Measurements from ENCODE around the gene SCD5.
"Not testable (repeated sequence)": the region's sequence is repeated elsewhere in the genome, so short reads cannot be mapped to it uniquely, and the experiment has no call there.

The SCD5 gene

DNA sequence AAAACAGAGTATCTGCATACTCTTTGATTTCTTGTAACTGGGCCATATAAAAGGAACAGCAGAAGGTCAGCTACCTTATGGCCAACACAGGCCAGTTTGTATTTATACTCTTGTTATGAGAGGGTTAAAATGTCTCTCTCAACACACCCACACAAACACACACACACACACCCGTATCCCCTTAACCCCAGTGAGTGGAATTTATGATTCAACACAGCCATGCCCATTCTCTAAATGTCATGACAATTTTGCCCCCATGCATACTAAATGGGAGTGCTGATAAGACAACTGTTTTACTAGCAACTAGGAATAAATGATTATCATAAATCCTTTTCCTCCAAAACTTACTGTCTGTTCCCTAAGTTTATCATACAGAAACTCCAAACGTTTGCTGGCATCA, 22.1 kb upstream of the SCD5 start:
- DNase-seq (ENCODE audit: low read depth) = no peak
- TF ChIP-seq, protein P1, sequence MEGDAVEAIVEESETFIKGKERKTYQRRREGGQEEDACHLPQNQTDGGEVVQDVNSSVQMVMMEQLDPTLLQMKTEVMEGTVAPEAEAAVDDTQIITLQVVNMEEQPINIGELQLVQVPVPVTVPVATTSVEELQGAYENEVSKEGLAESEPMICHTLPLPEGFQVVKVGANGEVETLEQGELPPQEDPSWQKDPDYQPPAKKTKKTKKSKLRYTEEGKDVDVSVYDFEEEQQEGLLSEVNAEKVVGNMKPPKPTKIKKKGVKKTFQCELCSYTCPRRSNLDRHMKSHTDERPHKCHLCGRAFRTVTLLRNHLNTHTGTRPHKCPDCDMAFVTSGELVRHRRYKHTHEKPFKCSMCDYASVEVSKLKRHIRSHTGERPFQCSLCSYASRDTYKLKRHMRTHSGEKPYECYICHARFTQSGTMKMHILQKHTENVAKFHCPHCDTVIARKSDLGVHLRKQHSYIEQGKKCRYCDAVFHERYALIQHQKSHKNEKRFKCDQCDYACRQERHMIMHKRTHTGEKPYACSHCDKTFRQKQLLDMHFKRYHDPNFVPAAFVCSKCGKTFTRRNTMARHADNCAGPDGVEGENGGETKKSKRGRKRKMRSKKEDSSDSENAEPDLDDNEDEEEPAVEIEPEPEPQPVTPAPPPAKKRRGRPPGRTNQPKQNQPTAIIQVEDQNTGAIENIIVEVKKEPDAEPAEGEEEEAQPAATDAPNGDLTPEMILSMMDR (IDR thresholded peaks at IDR 0.05; ENCODE audit: low read depth, low read length, missing control alignments) = no peak
- no peak overlapping the region for H3K4me3 ChIP-seq (ENCODE audit: low read depth, low read length)

DNA sequence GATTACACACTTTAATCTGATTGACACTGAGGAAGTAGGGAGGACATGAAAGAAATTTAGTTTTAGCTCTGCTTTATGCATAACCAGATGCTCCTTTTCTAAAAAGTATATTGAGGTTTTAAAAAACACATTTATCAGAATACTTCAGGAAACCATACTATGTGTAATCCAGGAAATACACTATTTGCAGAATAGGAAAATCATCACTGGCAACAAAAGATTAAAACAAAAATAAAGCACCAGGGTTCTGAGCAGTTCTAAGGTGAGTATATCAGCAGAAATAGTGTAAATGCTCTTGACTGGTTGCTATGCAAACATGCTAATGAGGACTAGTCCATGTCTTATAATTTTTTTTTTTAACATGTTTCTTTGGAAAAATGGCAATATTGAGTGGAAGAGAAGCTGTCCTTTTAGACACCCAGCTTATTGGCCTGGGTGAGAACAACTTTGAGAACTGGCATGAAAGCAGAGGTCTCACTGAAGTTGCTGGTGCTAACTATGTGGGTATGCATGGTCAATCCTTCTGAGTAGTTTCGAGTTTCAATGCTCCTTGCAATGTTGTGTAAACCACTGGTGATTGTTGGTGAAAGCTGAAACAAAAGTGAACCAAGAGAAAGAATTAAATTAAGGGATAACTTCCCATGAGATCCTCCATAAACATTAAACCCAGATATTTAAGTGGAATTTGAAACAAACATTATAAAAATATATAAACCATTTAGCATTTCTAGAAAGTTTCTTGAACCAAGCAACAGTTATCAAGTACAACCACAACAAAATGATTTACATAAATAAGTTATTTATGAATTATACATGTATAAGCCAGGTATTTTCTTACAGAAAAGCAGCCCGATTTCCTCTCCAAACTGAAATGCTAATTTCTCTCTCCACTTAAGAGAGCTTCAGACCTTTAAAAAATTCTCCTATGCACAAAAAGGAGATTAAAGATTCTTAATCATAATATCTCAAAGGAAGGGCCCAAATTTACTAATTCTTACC, 20.4 kb upstream of the SCD5 start:
- TF ChIP-seq, protein P1 (IDR thresholded peaks at IDR 0.05; ENCODE audit: low read depth, low read length, missing control alignments) = no peak
- no peak for DNase-seq (ENCODE audit: low read depth)

GRCh38 chr4:82816874-82817273, 18.3 kb upstream of the SCD5 start:
- not testable (repeated sequence) for H3K4me3 ChIP-seq (ENCODE audit: low read depth, low read length); DNase-seq (ENCODE audit: low read depth)

More for the DNA sequence above, 20.4 kb upstream of the SCD5 start:
- H3K4me3 ChIP-seq (ENCODE audit: low read depth, low read length) = no peak overlapping the region

DNA sequence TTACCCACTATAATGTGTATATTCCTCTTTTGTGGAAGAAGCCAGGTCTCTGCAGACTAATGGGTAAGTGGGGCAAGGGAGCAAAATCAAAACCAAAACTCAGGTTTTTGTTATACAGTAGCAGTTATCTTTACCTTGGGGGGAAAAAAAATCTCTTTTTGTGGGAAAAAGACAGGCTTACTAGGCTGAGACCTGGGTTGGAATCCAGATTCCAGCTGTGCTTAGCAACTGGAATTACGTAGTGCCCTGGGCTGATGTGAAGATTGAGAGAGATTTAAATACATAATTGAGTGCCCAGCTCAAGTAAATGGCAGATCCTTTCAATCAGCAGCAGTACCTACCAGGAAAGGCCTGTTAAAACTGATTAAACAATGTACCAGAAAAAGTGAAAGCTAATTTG, 15.4 kb upstream of the SCD5 start:
- H3K4me3 ChIP-seq (ENCODE audit: low read depth, low read length) = no peak overlapping the region
- TF ChIP-seq, protein P1 (IDR thresholded peaks at IDR 0.05; ENCODE audit: low read depth, low read length, missing control alignments) = no peak

DNA sequence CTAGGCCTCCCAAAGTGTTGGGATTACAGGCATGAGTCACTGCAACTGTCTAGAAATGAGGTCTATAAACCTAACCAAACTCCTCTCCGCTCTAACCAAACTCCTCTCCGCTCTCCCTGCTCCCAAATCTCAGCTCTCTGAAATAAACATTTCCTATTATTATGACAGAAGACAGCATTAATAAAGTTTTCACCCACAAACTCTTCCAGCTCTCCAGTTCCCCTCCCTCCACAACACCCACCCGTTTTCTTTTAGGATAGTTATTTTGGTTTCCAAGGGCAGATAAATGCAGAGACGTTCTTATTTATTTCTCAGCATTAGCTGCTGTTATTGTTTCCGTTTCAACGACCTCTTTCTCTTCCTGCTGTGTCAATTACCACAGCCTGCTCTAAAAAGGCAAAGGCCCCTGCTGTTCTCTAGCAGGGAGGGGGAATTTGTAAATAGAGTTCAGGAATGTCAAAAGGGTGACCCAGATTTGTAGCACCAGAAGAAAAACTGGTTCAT, 13.3 kb upstream of the SCD5 start:
- TF ChIP-seq, protein P1 (IDR thresholded peaks at IDR 0.05; ENCODE audit: low read depth, low read length, missing control alignments) = no peak
- no peak overlapping the region for H3K4me3 ChIP-seq (ENCODE audit: low read depth, low read length)
- DNase-seq (ENCODE audit: low read depth) = no peak

More for the DNA sequence above, 15.4 kb upstream of the SCD5 start:
- DNase-seq (ENCODE audit: low read depth) = no peak

DNA sequence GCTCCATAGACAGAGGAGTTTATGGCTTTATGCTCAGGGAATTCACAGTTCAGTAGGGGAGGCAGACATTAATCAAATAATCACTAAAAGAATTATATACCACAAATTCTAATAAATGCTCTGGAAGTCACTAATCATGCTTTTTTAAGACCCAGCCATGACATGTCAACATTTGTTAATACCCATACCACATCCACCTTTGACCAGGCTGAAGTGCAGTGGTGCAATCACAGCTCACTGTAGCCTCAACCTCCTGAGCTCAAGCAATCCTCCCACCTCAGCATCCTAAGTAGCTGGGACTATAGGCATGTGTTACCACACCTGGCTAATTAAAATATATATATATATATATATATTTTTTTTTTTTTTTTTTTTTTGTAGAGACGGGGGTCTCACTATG, 12.8 kb upstream of the SCD5 start:
- H3K4me3 ChIP-seq (ENCODE audit: low read depth, low read length) = no peak overlapping the region
- TF ChIP-seq, protein P1 (IDR thresholded peaks at IDR 0.05; ENCODE audit: low read depth, low read length, missing control alignments) = no peak
- no peak for DNase-seq (ENCODE audit: low read depth)

DNA sequence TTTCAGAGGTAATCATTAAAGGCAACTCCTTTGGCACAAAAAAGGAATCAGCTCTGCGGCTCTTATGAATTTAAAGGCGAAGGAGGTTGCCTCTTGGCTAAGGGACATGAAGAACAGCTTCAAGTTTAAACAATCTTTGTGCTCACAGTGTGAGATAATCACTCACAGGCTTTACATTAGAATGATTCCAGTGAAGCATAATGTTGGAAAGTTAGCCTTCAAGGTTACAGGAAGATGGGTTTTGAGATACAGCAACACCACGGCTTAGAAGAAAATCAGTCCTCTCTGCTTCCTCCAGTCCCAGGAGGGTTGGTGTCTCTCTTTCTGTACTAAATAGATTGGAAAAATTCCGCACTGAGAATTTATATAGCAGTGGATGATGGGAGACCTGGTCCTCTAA, 11.6 kb upstream of the SCD5 start:
- DNase-seq (ENCODE audit: low read depth) = no peak
- TF ChIP-seq, protein P1 (IDR thresholded peaks at IDR 0.05; ENCODE audit: low read depth, low read length, missing control alignments) = no peak
- H3K4me3 ChIP-seq (ENCODE audit: low read depth, low read length) = no peak overlapping the region
